HG03575 (cell line): ENCODE measurements around the gene BMPR1B.
"Not testable (repeated sequence)": the region's sequence is repeated elsewhere in the genome, so short reads cannot be mapped to it uniquely, and the experiment has no call there.

ENCODE experiments used
- ATAC-seq: cut with Tn5 transposase; IDR thresholded peaks from one replicate; pipeline ENCODE4 v1.9.1; 2021; ENCODE audit not compliant: unreplicated experiment, insufficient number of reproducible peaks, low FRiP score; ENCODE audit errors: extremely low read depth

BMPR1B gene

GRCh38 chr4:95050980-95051701, 293.4 kb downstream of the BMPR1B start:
- ATAC-seq: no peak

GRCh38 chr4:95051702-95052020, 293.9 kb downstream of the BMPR1B start:
- ATAC-seq: no peak

- ATAC-seq: no peak
Measured at GRCh38 chr4:95058991-95059390, 301.2 kb downstream of the BMPR1B start.

- ATAC-seq: no peak
Measured at GRCh38 chr4:95059663-95060062, 301.9 kb downstream of the BMPR1B start.

GRCh38 chr4:95061220-95061619, 303.5 kb downstream of the BMPR1B start:
- no peak for ATAC-seq

- not testable (repeated sequence) for ATAC-seq
Measured at GRCh38 chr4:95061801-95062200, 304.0 kb downstream of the BMPR1B start.

GRCh38 chr4:95066050-95066449, 308.3 kb downstream of the BMPR1B start:
- ATAC-seq: no peak

- no peak for ATAC-seq
Measured at GRCh38 chr4:95068401-95068800, 310.6 kb downstream of the BMPR1B start.

- ATAC-seq: no peak
Measured at GRCh38 chr4:95068818-95069478, 311.2 kb downstream of the BMPR1B start.

- ATAC-seq: no peak
Measured at GRCh38 chr4:95071851-95072250, 314.1 kb downstream of the BMPR1B start.

GRCh38 chr4:95073646-95074045, 315.9 kb downstream of the BMPR1B start:
- no peak for ATAC-seq

- no peak for ATAC-seq
Measured at GRCh38 chr4:95077864-95078263, 320.1 kb downstream of the BMPR1B start.

- no peak for ATAC-seq
Measured at GRCh38 chr4:95080969-95081368, 323.2 kb downstream of the BMPR1B start.

GRCh38 chr4:95084584-95084983, 326.8 kb downstream of the BMPR1B start:
- no peak for ATAC-seq

GRCh38 chr4:95085124-95085833, 327.5 kb downstream of the BMPR1B start:
- ATAC-seq: no peak

- ATAC-seq: no peak
Measured at GRCh38 chr4:95086551-95086950, 328.8 kb downstream of the BMPR1B start.

- no peak for ATAC-seq
Measured at GRCh38 chr4:95087657-95088455, 330.1 kb downstream of the BMPR1B start.

- no peak for ATAC-seq
Measured at GRCh38 chr4:95091272-95091671, 333.5 kb downstream of the BMPR1B start.

- no peak for ATAC-seq
Measured at GRCh38 chr4:95092766-95093165, 335.0 kb downstream of the BMPR1B start.
